Left lung (tissue), 14 donors: ENCODE measurements around the gene PPP4C. TPM values are rescaled to one million over a fixed set of nuclear protein-coding genes. Genes with fewer than 3 reads are reported as not detected.
A peak's percentile ranks its signal among the peaks of the same experiment; 100 is the strongest.

Experiments used
- ATAC-seq: fragments of 200-7000 bp; cut with Tn5 transposase; one replicate; pipeline ENCODE4 v1.9.1; 2020; ENCODE audit warnings: moderate library complexity
- DNase-seq, 4 donors: peaks; one replicate each; pipeline ENCODE4 v3.0.0-alpha.2; 2013 to 2020
- H3K27ac ChIP-seq, 2 donors: fragments of 200-600 bp; sonication (generic) in 1 of 2; one replicate each; pipeline versions ENCODE4 v1.5.0 to v1.8.0; 2020 to 2021
- H3K27me3 ChIP-seq, 2 donors: fragments of 200-600 bp; sonication (generic) in 1 of 2; one replicate each; pipeline versions ENCODE4 v1.5.0 to v1.8.0; 2020 to 2021
- H3K36me3 ChIP-seq, 2 donors: fragments of 200-600 bp; sonication (generic) in 1 of 2; one replicate each; pipeline versions ENCODE4 v1.5.0 to v1.8.0; 2020 to 2021
- H3K4me1 ChIP-seq, 2 donors: fragments of 200-600 bp; one replicate each; pipeline ENCODE4 v1.8.0; 2021
- H3K4me3 ChIP-seq, 2 donors: fragments of 200-600 bp; sonication (generic) in 1 of 2; one replicate each; pipeline versions ENCODE4 v1.5.0 to v1.8.0; 2020 to 2021; ENCODE audit warnings: mild to moderate bottlenecking in 1 of 2
- H3K9me3 ChIP-seq, 2 donors: fragments of 200-600 bp; sonication (generic) in 1 of 2; one replicate each; pipeline versions ENCODE4 v1.5.0 to v1.8.0; 2020 to 2021
- intact Hi-C, 2 donors: fragments of 100-400 bp; cut with DNase I; formaldehyde crosslinking; loops; one replicate each; pipeline versions ENCODE4 v1.11.2 to v1.14.2; 2022
- long read RNA-seq, 12 donors: library from polyadenylated mRNA in 2 of 12; unstranded in 2 of 12; transcript quantifications; one replicate each; pipeline ENCODE4 v2.0.0 and lab custom pipeline, GENCODE V29; 2019 to 2026
- polyA plus RNA-seq, 6 donors: library from polyadenylated mRNA; unstranded; fragments of 120-200 nt; gene quantifications; one replicate each; pipeline ENCODE4 v1.2.1, GENCODE V29; 2013; ENCODE audit not compliant: insufficient read length in 6 of 6
- total RNA-seq, 2 donors: library from RNA; stranded (reverse); fragmentation: NEBNext Ultra II Directional; extraction: Animal tissue kit (Norgen Biotek cat#: 25700); gene quantifications; one replicate each; pipeline ENCODE4 v1.2.1, GENCODE V29; 2021
- TF ChIP-seq, protein P1 (sequence below), 2 donors: fragments of 200-600 bp; sonication (generic) in 1 of 2; IDR thresholded peaks; one replicate each; pipeline versions ENCODE4 v1.5.0 to v1.8.0; 2021; ENCODE audit warnings: antibody characterized with exemption in 2 of 2
- donor health status: DM: no; HTN: yes; CAD: no.
- donor health status: DM: no; HTN: no; CAD: no.

Gene PPP4C
- 10 to 100 TPM; 82.5 to 89.8 TPM for total RNA-seq
- polyA plus RNA-seq = 10 to 100 TPM; 62.0 to 80.8 (median 74.1) TPM
- long read RNA-seq, donor 1, transcript PPP4C-201 (9 exons, 1,407 nt) = major isoform, 19 of 71 reads
- long read RNA-seq, donor 1, transcript PPP4C-214 (8 exons, 1,301 nt) = minor isoform, 6 of 71 reads
- long read RNA-seq, donor 1, partial matches to known transcripts = 24 of 71 reads
- long read RNA-seq, donor 1, other reads (novel, unspliced or antisense) = 16 of 71 reads
- long read RNA-seq, donor 2, transcript PPP4C-201 (9 exons, 1,407 nt) = major isoform, 23 of 71 reads
- long read RNA-seq, donor 2, partial matches to known transcripts = 30 of 71 reads
- long read RNA-seq, donor 2, other reads (novel, unspliced or antisense) = 10 of 71 reads
- long read RNA-seq, donor 3, transcript PPP4C-201 (9 exons, 1,407 nt) = major isoform, 22 of 59 reads
- long read RNA-seq, donor 3, partial matches to known transcripts = 16 of 59 reads
- long read RNA-seq, donor 3, other reads (novel, unspliced or antisense) = 15 of 59 reads
- long read RNA-seq, donor 4, transcript PPP4C-201 (9 exons, 1,407 nt) = major isoform, 97 of 141 reads
- long read RNA-seq, donor 4, partial matches to known transcripts = 3 of 141 reads
- long read RNA-seq, donor 4, other reads (novel, unspliced or antisense) = 31 of 141 reads
- long read RNA-seq, donor 5, transcript PPP4C-201 (9 exons, 1,407 nt) = major isoform, 33 of 63 reads
- long read RNA-seq, donor 5, partial matches to known transcripts = 5 of 63 reads
- long read RNA-seq, donor 5, other reads (novel, unspliced or antisense) = 20 of 63 reads
- long read RNA-seq, donor 6, transcript PPP4C-214 (8 exons, 1,301 nt) = minor isoform, 5 of 58 reads
- long read RNA-seq, donor 6, transcript PPP4C-201 (9 exons, 1,407 nt) = major isoform, 21 of 58 reads
- long read RNA-seq, donor 6, partial matches to known transcripts = 22 of 58 reads
- long read RNA-seq, donor 6, other reads (novel, unspliced or antisense) = 8 of 58 reads
- long read RNA-seq, donor 7, transcript PPP4C-201 (9 exons, 1,407 nt) = major isoform, 22 of 41 reads
- long read RNA-seq, donor 7, partial matches to known transcripts = 0 of 41 reads
- long read RNA-seq, donor 7, other reads (novel, unspliced or antisense) = 14 of 41 reads
- long read RNA-seq, donor 8, transcript PPP4C-201 (9 exons, 1,407 nt) = major isoform, 15 of 45 reads
- long read RNA-seq, donor 8, partial matches to known transcripts = 11 of 45 reads
- long read RNA-seq, donor 8, other reads (novel, unspliced or antisense) = 17 of 45 reads
- long read RNA-seq, donor 9 = 0 reads
- long read RNA-seq, donor 10, transcript PPP4C-201 (9 exons, 1,407 nt) = major isoform, 49 of 82 reads
- long read RNA-seq, donor 10, partial matches to known transcripts = 2 of 82 reads
- long read RNA-seq, donor 10, other reads (novel, unspliced or antisense) = 24 of 82 reads
- long read RNA-seq, donor 11 = 0 reads
- long read RNA-seq, donor 12, transcript PPP4C-214 (8 exons, 1,301 nt) = minor isoform, 6 of 51 reads
- long read RNA-seq, donor 12, transcript PPP4C-201 (9 exons, 1,407 nt) = major isoform, 25 of 51 reads
- long read RNA-seq, donor 12, partial matches to known transcripts = 6 of 51 reads
- long read RNA-seq, donor 12, other reads (novel, unspliced or antisense) = 9 of 51 reads

DNA sequence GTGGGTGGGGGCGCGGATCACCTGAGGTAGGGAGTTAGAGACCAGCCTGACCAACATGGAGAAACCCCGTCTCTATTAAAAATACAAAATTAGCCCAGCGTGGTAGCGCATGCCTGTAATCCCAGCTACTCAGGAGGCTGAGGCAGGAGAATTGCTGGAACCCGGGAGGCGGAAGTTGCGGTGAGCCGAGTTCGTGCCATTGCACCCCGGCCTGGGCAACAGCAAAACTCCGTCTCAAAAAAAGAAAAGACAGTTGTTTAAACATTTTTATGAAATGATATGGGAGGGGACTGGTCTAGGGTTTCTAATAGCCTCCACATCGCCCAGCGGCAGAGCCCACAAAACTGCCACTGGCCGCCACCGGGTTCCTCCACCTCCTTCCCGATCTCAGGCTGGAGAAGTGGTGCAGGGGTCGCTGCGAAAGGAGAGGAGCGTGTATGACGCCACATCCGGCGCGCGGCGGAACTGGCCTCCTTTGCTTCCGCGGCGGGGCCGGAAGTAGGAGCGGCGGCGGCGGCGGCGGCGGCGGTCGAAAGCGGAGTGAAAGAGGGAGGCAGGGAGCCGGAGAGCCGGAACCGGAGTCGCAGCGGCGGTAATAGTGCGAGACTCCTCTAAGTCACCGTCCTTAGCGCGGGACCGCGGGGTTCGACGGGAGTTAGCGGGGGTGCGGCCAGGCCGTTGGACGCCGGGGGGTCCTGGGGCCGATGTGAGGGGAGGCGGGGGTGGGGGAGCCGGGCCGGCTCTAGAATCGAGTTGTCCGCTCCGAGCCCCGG is at the start of gene PPP4C:
PPP4C (plus strand) TSS at position 492 of the 773 bp plus-strand sequence. CDS start 384 bp downstream, outside the sequence.
- peak; percentile 85 to 98 (median 92) for DNase-seq
- no peaks in the 10 kb centered on the region for H3K9me3 ChIP-seq
- ATAC-seq = peak; percentile 97
- H3K27ac ChIP-seq = peak within 1 kb of the TSS; percentile 89
- H3K36me3 ChIP-seq = peaks cover 0 to 66% of the 10 kb centered on the region in 2 donors
- intact Hi-C loops = no loop called here
- H3K27me3 ChIP-seq = no peaks in the 10 kb centered on the region
- peaks cover 11 to 50% of the 10 kb centered on the region in 2 donors for H3K4me1 ChIP-seq
- peak within 1 kb of the TSS; percentile 94 to 98 for H3K4me3 ChIP-seq
- TF ChIP-seq, protein P1, sequence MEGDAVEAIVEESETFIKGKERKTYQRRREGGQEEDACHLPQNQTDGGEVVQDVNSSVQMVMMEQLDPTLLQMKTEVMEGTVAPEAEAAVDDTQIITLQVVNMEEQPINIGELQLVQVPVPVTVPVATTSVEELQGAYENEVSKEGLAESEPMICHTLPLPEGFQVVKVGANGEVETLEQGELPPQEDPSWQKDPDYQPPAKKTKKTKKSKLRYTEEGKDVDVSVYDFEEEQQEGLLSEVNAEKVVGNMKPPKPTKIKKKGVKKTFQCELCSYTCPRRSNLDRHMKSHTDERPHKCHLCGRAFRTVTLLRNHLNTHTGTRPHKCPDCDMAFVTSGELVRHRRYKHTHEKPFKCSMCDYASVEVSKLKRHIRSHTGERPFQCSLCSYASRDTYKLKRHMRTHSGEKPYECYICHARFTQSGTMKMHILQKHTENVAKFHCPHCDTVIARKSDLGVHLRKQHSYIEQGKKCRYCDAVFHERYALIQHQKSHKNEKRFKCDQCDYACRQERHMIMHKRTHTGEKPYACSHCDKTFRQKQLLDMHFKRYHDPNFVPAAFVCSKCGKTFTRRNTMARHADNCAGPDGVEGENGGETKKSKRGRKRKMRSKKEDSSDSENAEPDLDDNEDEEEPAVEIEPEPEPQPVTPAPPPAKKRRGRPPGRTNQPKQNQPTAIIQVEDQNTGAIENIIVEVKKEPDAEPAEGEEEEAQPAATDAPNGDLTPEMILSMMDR (IDR thresholded peaks at IDR 0.05) = peak in 1 of 2 donors; percentile 27

DNA sequence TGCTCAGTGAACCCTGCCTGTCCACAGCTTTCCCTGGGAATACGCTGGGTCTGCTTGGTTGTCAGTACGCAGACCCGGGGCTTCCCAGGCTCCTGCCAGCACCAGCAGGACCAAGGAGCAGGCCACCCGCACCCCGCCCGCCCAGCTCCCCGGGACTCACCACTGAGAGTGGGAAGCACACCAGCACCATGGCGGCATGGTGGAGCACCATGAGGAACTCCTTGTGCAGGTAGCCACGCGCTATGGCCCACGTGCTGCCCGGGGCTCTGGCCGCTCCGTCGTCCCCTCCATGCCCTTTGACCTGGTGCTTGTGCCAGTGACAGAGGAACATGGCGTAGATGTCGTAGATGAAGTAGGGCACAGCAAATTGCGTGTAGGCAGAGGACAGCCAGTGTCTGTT is 49.3 kb upstream of the PPP4C start:
- intact Hi-C loops = no loop called here
- TF ChIP-seq, protein P1 (IDR thresholded peaks at IDR 0.05) = no peak
- Histone ChIP-seq H3K9me3 (no peaks in the 10 kb centered on the region), H3K4me1 (peaks cover 0 to 15% of the 10 kb centered on the region in 2 donors), H3K27ac (no peak overlapping the region), H3K4me3 (no peak overlapping the region), H3K27me3 (peaks cover 22 to 79% of the 10 kb centered on the region in 2 donors), H3K36me3 (no peaks in the 10 kb centered on the region)
- ATAC-seq (no peak), DNase-seq (peak in 1 of 4 donors; percentile 66)

DNA sequence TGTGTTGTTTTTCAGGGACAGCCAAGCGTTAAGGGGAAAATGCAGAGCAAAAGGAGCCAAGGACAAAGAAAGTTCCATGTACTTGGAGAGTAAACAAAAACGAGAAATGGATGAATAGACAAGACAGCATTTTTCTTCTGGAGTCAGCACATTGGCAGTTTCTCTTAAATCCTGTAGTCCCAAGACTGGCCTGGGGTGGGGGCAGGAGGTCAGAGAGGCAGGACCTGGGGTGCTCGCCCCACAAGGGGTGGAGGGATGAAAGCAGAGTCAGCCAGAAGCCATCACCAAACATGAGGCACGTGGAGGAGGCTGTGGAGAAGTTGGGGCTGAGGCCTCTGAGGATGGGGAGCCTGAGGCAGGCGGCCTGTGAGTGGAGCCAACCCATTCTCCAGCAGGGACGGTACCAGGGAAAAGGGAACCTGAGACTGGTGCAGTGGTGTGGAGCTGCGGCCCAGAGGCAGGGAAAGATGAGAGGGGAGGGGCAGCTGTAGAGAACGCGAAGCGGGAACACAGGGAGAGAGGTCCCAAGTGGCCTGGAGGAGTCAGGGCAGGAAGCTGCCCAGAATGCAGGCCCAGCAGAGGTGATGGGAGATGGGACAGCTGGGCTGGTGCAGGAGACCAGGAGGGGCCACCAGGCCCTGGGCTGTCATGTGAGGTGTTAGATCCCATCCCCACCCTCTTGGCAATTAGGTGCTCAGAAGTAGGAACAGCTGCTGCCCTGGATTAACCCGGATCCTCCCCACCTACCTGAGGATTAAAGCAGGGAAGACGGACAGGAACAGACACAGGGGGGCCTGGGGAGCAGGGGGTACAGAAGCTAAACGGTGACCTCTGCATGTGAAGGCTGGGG is 48.0 kb upstream of the PPP4C start:
- no peak overlapping the region for H3K27ac ChIP-seq
- H3K36me3 ChIP-seq = no peaks in the 10 kb centered on the region
- TF ChIP-seq, protein P1 (IDR thresholded peaks at IDR 0.05) = no peak
- no peaks in the 10 kb centered on the region for H3K9me3 ChIP-seq
- peaks cover 0 to 9% of the 10 kb centered on the region in 2 donors for H3K4me1 ChIP-seq
- peaks cover 34 to 92% of the 10 kb centered on the region in 2 donors for H3K27me3 ChIP-seq
- DNase-seq (no peak), ATAC-seq (no peak)
- intact Hi-C loops = no loop called here
- H3K4me3 ChIP-seq = no peak overlapping the region
